Left colon (tissue), 2 donors: ENCODE results near the gene IPO5. TPM values are rescaled to one million over a fixed set of nuclear protein-coding genes. Genes with fewer than 3 reads are reported as not detected.
"Not testable (repeated sequence)": the region's sequence is repeated elsewhere in the genome, so short reads cannot be mapped to it uniquely, and the experiment has no call there.

Experiments used
- ATAC-seq: fragments of 200-7000 bp; cut with Tn5 transposase; one replicate; pipeline ENCODE4 v1.9.1; 2020; ENCODE audit warnings: mild to moderate bottlenecking, moderate library complexity
- DNase-seq, 2 donors: peaks; one replicate each; pipeline ENCODE4 v3.0.0-alpha.2; 2020
- intact Hi-C, 2 donors: fragments of 100-400 bp; cut with DNase I in 1 of 2; cut with micrococcal nuclease in 1 of 2; formaldehyde crosslinking; loops; one replicate each; pipeline versions ENCODE4 v1.11.2 to v1.14.0; 2022; cut with DNase I, micrococcal nuclease
- total RNA-seq, 2 donors: library from RNA; stranded (reverse); fragmentation: NEBNext Ultra II Directional; extraction: Animal tissue kit (Norgen Biotek cat#: 25700); gene quantifications; one replicate each; pipeline ENCODE4 v1.2.1, GENCODE V29; 2021
- donor health status: DM: no; HTN: no; CAD: no.
- donor health status: DM: yes; HTN: yes; CAD: no.

The IPO5 gene
- total RNA-seq, 2 donors from 2014 or later, result 48.9 to 59.7 TPM

DNA sequence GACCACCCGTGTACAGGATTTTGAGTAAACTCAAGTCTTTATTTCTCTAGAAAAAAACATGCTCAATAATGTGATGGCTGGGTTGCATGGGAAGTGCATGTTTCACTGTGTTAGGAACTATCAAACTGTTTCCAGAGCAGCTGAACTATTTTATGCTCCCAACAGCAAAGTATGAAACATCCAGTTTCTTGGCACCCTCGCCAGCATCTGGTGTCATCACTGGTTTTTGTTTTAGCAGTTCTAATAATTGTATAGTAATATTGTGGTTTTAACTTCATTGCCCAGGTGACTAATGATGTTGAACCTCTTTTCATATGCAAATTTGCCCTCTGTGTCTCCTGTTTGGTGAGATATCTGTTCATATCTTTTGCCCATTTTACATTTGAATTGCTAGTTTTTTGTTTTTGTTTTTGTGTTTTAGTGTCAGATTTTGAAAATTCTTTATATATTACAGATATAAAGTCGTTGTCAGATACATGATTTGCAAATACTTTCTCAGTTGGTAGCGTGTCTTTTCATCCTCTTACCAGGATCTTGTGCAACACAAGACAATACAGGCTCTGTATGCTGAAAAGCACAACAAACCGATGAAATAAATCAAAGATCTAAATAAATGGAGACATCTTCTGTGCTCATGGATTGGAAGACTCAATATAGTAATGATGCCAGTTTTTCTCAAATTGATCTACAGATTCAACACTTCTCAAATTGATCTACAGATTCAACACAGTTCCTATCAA lies 87.8 kb downstream of the IPO5 start:
- DNase-seq (no peak), ATAC-seq (no peak)
- intact Hi-C loops, result no loop called here

DNA sequence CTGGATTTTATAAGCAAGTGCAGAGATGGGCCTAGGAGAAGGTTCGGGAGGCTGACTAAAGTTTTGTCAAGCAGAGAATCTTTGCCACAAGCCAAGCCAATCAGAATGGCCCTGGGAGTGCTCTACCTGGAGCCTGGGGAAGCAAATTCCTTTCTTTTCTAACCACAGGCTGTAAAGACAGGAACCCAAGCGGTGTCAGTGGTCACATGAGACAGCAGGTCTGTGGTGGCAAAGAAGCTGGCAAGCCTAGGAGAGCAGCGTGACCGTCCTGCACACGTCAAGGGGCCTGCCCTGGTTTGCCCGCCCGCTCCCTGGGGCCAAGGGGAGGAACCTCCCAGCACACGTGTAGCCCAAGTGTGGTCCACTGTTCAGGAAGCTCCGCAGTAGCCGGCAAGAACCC lies 90.8 kb downstream of the IPO5 start:
- intact Hi-C loops, result no loop called here
- ATAC-seq (no peak), DNase-seq (no peak)

DNA sequence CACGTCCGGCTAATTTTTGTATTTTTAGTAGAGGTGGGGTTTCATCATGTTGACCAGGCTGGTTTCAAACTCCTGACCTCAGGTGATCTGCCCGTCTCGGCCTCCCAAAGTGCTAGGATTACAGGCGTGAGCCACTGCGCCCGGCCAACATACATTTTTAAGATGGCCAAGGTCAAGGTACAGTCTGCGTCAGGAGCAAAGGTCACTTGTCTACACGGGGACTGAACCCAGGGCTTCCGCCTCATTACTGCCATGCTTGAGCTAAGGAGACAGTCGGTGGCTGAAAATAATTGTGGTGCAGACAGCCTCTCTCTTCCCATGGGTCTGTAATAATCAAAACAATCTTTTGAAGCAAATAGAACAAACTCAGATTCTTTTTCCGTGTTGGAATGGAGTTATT lies 94.3 kb downstream of the IPO5 start:
- not testable (repeated sequence) for ATAC-seq, DNase-seq

GRCh38 chr13:98048265-98048664 lies 94.8 kb downstream of the IPO5 start:
- intact Hi-C loops, result no loop called here
- no peak for ATAC-seq

More for the DNA sequence above, 94.3 kb downstream of the IPO5 start:
- intact Hi-C loops, result not testable (repeated sequence)

GRCh38 chr13:98050041-98050466 lies 96.6 kb downstream of the IPO5 start:
- ATAC-seq, result no peak

More at GRCh38 chr13:98048265-98048664, 94.8 kb downstream of the IPO5 start:
- DNase-seq, result no peak

DNA sequence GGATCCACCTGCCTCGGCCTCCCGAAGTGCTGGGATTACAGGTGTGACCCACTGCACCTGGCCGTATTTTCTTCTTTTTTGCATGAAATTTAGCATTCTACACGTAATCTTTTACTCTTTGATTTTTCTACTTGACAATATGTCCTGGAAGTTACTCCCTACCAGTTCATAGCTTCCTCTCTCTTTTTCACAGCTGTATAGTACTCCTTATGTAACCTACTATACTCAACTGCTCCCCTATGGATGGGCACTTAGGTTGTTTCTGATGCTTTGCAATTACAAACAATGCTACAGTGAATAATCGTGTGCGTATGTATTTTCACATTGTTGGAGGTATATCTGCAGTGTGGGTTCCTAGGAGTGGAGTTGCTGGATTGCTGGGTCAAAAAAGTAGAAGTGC lies 98.9 kb downstream of the IPO5 start:
- ATAC-seq, result no peak
- intact Hi-C loops, result no loop called here
- no peak for DNase-seq

More at GRCh38 chr13:98050041-98050466, 96.6 kb downstream of the IPO5 start:
- intact Hi-C loops, result no loop called here
- DNase-seq, result no peak

- DNase-seq, result no peak
- ATAC-seq, result no peak
- intact Hi-C loops, result no loop called here
Measured at GRCh38 chr13:98054301-98054700, 100.8 kb downstream of the IPO5 start.

DNA sequence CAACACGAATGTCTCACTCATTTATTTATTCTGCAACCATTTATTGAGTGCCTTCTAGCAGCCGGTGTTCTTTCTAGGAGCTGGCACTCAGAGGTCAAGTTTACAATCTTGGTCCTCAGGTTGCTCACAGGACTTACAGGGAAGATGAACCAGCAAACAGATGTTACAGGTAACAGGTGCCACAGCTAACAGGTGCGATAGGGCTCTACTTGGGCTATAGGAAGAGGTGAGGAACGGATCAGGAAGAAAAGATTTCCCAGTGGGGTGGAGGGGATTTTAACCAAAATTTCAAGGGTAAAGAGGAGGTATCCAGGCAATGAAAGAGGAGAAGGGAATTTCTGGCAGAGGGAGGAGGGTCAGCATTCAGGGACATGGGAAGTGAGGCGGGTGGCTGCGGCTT lies 102.1 kb downstream of the IPO5 start:
- ATAC-seq, result no peak
- no peak for DNase-seq
- intact Hi-C loops, result no loop called here

GRCh38 chr13:98056839-98057410 lies 103.5 kb downstream of the IPO5 start:
- DNase-seq (no peak), ATAC-seq (no peak)
- intact Hi-C loops, result no loop called here

DNA sequence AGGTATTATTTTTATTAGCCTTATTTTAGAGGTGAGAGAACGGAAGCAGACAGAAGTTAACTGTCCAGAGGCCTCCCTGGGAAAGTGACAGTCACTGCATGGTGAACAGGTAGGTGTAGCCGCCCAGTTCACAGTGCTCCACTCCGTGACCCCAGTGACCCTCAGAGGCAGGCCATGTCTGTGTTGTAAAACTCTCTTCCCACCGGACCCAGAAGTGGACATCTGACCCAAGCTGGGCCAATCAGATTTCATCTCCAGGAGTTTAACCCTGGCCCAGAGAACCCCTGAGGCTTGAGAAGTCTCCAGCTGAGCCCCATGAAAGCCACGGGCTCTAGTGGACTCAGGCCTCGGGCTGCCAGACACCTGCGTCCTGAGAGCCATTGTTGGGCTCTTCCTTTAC lies 105.8 kb downstream of the IPO5 start:
- intact Hi-C loops, result no loop called here
- no peak for DNase-seq
- ATAC-seq, result no peak

GRCh38 chr13:98060282-98060681 lies 106.8 kb downstream of the IPO5 start:
- no peak for DNase-seq
- intact Hi-C loops, result no loop called here
- ATAC-seq, result no peak

DNA sequence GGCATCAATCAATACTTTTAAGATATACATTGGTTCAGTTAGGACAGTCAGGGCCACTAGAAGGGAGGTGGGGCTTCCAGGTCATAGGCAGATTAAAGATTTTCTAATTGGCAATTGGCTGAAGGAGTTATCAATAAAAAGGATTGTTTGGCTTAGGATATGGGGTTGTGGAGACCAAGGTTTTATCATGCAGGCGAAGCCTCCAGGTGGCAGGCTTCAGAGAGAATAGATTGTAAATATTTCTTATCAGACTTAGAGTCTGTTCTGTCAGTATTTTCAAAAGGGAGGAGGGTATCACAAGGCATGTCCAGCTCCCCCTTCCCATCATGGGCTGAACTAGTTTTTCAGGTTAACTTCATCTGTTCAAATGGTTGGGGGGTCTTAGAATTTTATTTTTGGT lies 112.0 kb downstream of the IPO5 start:
- intact Hi-C loops, result no loop called here
- DNase-seq, result no peak
- no peak for ATAC-seq

DNA sequence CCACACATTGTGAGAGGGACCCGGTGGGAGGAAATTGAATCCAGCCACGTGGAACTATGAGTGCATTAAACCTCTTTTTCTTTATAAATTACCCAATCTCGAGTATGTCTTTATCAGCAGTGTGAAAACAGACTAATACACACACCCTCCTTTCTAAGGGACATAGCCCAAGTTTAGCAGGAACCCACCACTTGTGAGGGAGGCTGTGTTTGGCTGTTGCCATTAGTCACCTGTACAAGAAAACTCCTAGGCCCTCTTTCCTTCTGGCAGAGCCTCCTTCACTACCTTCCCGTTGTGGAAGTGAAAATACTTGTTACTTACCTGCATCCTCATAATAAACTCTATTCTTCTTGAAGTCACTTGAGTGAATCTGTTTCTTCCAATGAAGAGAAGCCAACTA lies 113.2 kb downstream of the IPO5 start:
- ATAC-seq (no peak), DNase-seq (no peak)
- intact Hi-C loops, result no loop called here

DNA sequence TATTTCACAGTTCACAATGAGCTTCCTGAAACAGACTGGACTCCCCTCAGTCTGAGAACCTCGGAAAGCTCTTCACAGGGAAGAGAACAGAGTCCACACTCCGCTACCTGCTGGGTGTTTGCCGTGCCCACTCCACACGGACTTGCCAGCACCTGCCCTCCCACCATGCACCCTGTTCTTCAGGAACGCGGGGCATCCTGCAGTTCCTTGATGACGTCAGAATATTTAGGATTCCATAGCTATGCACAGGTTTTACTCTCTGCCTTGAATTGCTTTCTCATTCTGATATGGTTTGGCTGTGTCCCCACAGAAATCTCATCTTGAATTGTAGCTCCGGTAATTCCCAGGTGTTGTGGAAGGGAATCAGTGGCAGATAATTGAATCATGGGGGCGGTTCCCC lies 115.0 kb downstream of the IPO5 start:
- ATAC-seq (no peak), DNase-seq (no peak)
- intact Hi-C loops, result no loop called here

DNA sequence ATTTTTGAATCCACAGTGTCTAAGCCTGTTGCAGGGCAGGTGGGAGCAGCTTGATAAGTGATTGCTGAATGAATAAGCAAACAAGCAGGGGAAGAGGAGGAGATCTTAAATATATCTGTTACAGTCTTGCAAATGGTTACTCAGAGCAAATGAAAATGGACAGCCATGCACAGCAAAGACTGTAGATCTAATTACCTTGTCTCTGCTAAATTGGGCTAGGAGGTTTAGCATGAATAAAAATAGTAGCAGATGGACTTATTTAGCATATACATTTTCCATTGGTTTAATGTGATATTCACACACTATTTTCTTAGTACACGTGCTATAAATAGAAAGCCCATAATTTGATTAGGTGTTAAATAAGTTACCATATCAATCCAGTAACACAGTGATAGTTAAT lies 116.5 kb downstream of the IPO5 start:
- no peak for ATAC-seq
- intact Hi-C loops, result no loop called here
- DNase-seq, result no peak

DNA sequence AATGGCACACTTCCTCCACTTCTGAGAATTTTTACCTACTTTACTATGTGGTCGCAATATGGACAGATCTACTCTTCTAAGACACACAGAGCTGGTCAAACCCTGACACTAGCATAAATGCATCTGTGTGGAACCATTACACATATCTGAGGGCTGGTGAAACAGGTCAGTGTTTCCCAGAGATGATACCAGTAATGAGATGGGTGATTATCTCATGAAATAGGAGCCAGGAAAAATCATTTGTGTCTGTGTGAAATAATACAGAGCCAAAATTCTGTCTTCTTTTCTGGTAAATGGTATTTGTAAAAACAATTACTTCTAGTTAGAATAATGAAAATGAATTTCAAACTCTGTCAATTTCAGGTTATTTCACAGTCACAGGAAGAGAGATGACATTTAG lies 117.8 kb downstream of the IPO5 start:
- intact Hi-C loops, result no loop called here
- ATAC-seq, result no peak
- DNase-seq, result no peak

- ATAC-seq (no peak), DNase-seq (no peak)
- intact Hi-C loops, result no loop called here
Measured at GRCh38 chr13:98072476-98072875, 119.0 kb downstream of the IPO5 start.
